Stomach smooth muscle (tissue), 2 donors: ENCODE data around the gene TRPC4AP.
A peak's percentile ranks its signal among the peaks of the same experiment; 100 is the strongest.
"Not testable (repeated sequence)": the region's sequence is repeated elsewhere in the genome, so short reads cannot be mapped to it uniquely, and the experiment has no call there.

Experiments
- H3K27ac ChIP-seq: one replicate; pipeline ENCODE4 v1.7.0; 2013; ENCODE audit warnings: mild to moderate bottlenecking, low read length, inconsistent platforms
- H3K27me3 ChIP-seq, 2 donors: one replicate each; pipeline ENCODE4 v1.7.0; 2013; ENCODE audit warnings: low read length in 2 of 2; ENCODE audit not compliant: insufficient read depth in 2 of 2, control insufficient read depth in 1 of 2
- H3K36me3 ChIP-seq, 2 donors: one replicate each; pipeline ENCODE4 v1.7.0; 2013; ENCODE audit warnings: low read length in 2 of 2; ENCODE audit not compliant: control insufficient read depth in 2 of 2, insufficient read depth in 2 of 2
- H3K4me1 ChIP-seq: one replicate; pipeline ENCODE4 v1.7.0; 2013; ENCODE audit warnings: low read length; ENCODE audit not compliant: control insufficient read depth, insufficient read depth
- H3K4me3 ChIP-seq, 2 donors: one replicate each; pipeline ENCODE4 v1.7.0; 2013; ENCODE audit warnings: low read length in 2 of 2
- H3K9ac ChIP-seq, 2 donors: one replicate each; pipeline ENCODE4 v1.7.0; 2013; ENCODE audit warnings: low read length in 2 of 2, mild to moderate bottlenecking in 1 of 2
- H3K9me3 ChIP-seq, 2 donors: one replicate each; pipeline ENCODE4 v1.7.0; 2013; ENCODE audit warnings: low read length in 2 of 2; ENCODE audit not compliant: control insufficient read depth in 2 of 2
- donor health status: healthy.
- donor health status: Pancreatic carcinoma.

Gene TRPC4AP

GRCh38 chr20:35104685-35105295 is 12.2 kb upstream of the TRPC4AP start:
- no peaks in the 10 kb centered on the region for H3K4me1 ChIP-seq
- no peak overlapping the region for H3K4me3 ChIP-seq
- H3K9me3 ChIP-seq: no peaks in the 10 kb centered on the region
- H3K27ac ChIP-seq: no peak overlapping the region
- no peaks in the 10 kb centered on the region for H3K36me3 ChIP-seq
- H3K9ac ChIP-seq: no peak overlapping the region
- no peaks in the 10 kb centered on the region for H3K27me3 ChIP-seq

DNA sequence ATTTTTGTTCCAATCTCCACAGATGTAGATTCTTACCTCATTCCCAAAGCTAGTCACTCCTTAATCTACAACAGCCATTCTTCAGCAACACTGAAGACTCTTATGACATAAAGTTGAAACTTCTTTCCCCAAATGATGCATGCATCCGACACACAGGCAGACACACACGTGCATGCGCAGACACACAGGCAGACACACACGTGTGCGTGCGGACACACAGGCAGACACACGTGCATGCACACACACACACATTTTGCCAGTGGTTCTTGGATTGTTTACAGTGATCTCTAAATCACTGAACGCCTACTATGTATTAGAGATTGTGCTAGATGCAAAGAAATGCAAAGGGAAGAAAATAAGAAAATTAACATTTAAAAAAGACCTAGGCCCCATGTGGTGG is 9.0 kb upstream of the TRPC4AP start:
- H3K4me1 ChIP-seq: no peaks in the 10 kb centered on the region
- H3K9ac ChIP-seq: no peak overlapping the region
- no peaks in the 10 kb centered on the region for H3K27me3 ChIP-seq
- no peaks in the 10 kb centered on the region for H3K36me3 ChIP-seq
- H3K4me3 ChIP-seq: no peak overlapping the region
- H3K27ac ChIP-seq: no peak overlapping the region
- no peaks in the 10 kb centered on the region for H3K9me3 ChIP-seq

DNA sequence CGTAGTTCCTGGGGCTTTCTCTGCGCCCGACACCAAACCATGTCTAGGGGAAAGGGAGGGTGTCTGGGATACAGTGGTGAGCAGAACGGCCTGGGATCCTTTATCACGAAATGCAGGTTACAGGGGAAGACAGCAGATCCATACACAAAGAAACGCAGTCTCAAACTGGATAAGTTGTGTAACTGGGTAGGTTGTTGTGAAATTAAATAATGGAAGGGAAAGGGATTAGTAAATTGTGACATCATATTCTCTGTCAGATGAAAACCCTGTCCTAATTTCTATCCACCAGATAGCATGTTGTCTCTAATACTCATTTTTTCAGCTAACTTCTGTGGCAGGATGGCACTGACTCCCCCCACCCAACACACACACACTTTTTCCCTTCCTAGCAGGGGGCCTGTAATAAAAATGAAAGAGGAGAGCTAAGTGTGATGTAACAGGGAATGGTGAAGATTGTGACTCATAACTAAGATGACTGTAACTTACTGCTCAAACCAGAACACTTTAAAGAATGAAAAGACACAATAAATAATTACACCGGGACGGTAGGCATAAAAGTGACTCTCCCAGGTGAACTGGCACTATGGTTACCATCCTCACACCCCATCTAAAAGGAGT is 769 bp upstream of the TRPC4AP start:
- Histone ChIP-seq H3K36me3 (no peaks in the 10 kb centered on the region), H3K9me3 (no peaks in the 10 kb centered on the region), H3K27ac (peak overlapping the region; percentile 69), H3K9ac (peak overlapping the region; percentile 60 to 97), H3K4me1 (peaks cover 17% of the 10 kb centered on the region), H3K27me3 (no peaks in the 10 kb centered on the region), H3K4me3 (peak overlapping the region; percentile 93 to 97)

DNA sequence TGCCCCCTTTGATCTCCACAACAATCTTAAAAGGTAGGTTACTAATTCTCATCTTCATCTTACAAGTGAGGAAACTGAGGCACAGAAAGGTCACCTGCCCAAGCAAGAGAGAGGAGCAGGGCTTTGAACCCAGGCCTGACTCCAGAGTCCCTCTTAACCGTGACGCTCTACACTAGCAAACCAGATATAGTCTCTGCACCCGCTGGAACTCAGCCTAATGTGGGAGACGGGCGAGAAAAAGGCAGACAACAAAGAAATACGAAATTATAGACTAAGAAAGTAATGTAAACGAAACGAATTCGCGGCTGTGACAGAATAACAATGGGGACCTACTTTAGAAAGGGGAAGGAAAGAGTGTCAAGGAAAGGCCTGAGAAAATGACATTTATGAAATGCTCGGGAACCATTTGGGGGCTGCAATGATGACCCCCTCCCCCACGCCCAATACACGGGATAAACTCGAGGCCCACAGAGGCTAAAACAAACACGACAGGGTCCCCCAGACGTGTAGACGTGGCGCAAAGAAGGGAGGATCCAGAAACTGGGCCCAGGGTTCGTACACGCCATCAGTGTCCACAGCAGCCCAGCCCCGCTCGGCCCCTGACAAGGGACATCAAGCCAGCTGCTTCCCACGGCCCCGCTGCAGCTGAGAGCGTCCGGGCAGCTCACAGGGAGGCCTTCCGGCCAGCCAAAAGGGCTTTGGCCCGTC is 637 bp downstream of the TRPC4AP start:
- H3K9ac ChIP-seq: peak overlapping the region; percentile 95 to 97
- H3K4me1 ChIP-seq: peaks cover 17% of the 10 kb centered on the region

GRCh38 chr20:35088231-35089145 is 4.1 kb downstream of the TRPC4AP start:
- Histone ChIP-seq H3K9me3 (no peaks in the 10 kb centered on the region), H3K4me1 (peaks cover 17% of the 10 kb centered on the region), H3K27me3 (no peaks in the 10 kb centered on the region), H3K36me3 (no peaks in the 10 kb centered on the region), H3K4me3 (no peak overlapping the region), H3K9ac (no peak overlapping the region), H3K27ac (no peak overlapping the region)

More for the DNA sequence above, 637 bp downstream of the TRPC4AP start:
- Histone ChIP-seq H3K9me3 (no peaks in the 10 kb centered on the region), H3K27me3 (no peaks in the 10 kb centered on the region), H3K4me3 (peak overlapping the region; percentile 93 to 97), H3K36me3 (no peaks in the 10 kb centered on the region), H3K27ac (peak overlapping the region; percentile 69)

GRCh38 chr20:35087791-35088190 is 4.8 kb downstream of the TRPC4AP start:
- H3K4me1 ChIP-seq: peaks cover 12% of the 10 kb centered on the region
- H3K36me3 ChIP-seq: no peaks in the 10 kb centered on the region
- no peak overlapping the region for H3K9ac ChIP-seq
- H3K9me3 ChIP-seq: no peaks in the 10 kb centered on the region
- H3K27me3 ChIP-seq: no peaks in the 10 kb centered on the region
- no peak overlapping the region for H3K4me3 ChIP-seq
- H3K27ac ChIP-seq: no peak overlapping the region

DNA sequence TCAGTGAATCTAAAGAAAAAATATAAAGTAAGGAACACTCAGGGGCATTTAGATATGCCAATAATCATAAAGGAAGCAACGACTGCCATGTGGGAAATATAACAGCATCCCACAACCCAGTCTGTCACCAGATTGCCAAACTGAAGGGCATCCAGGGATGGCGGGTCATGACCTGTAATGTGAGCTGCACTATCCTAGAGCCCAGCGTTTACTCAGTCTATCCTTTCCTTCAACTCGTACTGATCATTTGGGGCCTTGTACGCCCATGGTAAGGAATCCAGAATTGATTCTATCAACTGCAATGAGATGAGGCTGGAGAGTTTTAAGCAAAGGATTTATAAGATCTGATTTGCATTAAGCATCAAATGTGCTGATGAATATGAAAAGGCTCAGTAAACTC is 5.3 kb downstream of the TRPC4AP start:
- H3K27ac ChIP-seq: no peak overlapping the region
- H3K4me3 ChIP-seq: no peak overlapping the region
- H3K9me3 ChIP-seq: no peaks in the 10 kb centered on the region
- H3K36me3 ChIP-seq: no peaks in the 10 kb centered on the region
- H3K4me1 ChIP-seq: peaks cover 12% of the 10 kb centered on the region
- no peak overlapping the region for H3K9ac ChIP-seq
- H3K27me3 ChIP-seq: no peaks in the 10 kb centered on the region

- Histone ChIP-seq H3K9ac (no peak overlapping the region), H3K36me3 (no peaks in the 10 kb centered on the region), H3K9me3 (no peaks in the 10 kb centered on the region), H3K4me1 (no peaks in the 10 kb centered on the region), H3K27ac (no peak overlapping the region), H3K27me3 (no peaks in the 10 kb centered on the region), H3K4me3 (no peak overlapping the region)
Observed at GRCh38 chr20:35085477-35086225, 7.0 kb downstream of the TRPC4AP start.

DNA sequence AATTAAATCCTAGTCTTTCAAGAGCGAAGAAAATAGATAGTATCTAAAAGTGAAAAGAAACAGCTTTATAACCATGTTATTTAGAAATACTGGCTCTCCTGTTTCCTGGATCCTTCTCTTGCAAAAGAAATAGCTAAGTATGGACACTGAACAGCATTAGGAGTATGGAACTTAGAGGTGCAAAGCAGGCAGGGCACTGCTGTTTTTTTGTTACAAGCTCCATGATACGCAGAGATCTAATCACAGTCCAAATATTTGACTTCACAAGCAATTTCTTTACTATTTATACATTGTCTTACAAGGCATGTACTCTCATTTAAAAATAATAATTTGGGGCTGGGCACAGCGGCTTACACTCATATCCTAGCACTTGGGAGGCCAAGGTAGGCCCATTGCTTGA is 7.6 kb downstream of the TRPC4AP start:
- Histone ChIP-seq H3K9me3 (no peaks in the 10 kb centered on the region), H3K4me3 (no peak overlapping the region), H3K27ac (no peak overlapping the region), H3K36me3 (no peaks in the 10 kb centered on the region), H3K9ac (no peak overlapping the region), H3K27me3 (no peaks in the 10 kb centered on the region), H3K4me1 (peaks cover 3% of the 10 kb centered on the region)

DNA sequence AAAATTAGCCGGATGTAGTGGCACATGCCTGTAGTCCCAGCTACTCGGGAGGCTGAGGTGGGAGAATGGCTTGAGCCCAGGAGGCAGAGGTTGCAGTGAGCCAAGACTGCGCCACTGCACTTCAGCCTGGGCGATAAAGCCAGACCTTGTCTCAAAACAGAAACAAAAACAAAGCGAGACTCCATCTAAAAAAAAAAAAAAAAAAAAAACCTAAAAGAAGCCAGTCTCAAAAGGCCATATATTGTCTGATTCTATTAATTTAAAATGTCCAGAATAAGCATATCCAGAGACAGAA is 12.3 kb downstream of the TRPC4AP start:
- H3K4me1 ChIP-seq, H3K27me3 ChIP-seq, H3K9me3 ChIP-seq, H3K27ac ChIP-seq, H3K9ac ChIP-seq, H3K4me3 ChIP-seq: not testable (repeated sequence)
- H3K36me3 ChIP-seq: peaks cover 10 to 13% of the 10 kb centered on the region in 2 donors
